Natural killer cell (primary cell): ENCODE measurements around the gene KHK. TPM values are rescaled to one million over a fixed set of nuclear protein-coding genes. Genes with fewer than 3 reads are reported as not detected.

Source experiments
- ATAC-seq, 3 donors: fragments of 150-1000 bp in 2 of 3; fragments of 200-7000 bp in 1 of 3; cut with Tn5 transposase; 1 replicate in 1 of 3; 2 replicates in 2 of 3; pipeline ENCODE4 v1.10.0; 2021; ENCODE audit warnings: mild to moderate bottlenecking in 2 of 3, moderate library complexity in 2 of 3
- DNase-seq, 2 donors: peaks; one replicate each; pipeline versions ENCODE4 v3.0.0 to v3.0.0-alpha.2; 2013 to 2021; ENCODE audit warnings: mixed read lengths in 1 of 2
- H3K27ac ChIP-seq: one replicate; pipeline ENCODE4 v1.5.1; 2013; ENCODE audit warnings: mild to moderate bottlenecking, low read length
- H3K27me3 ChIP-seq: one replicate; pipeline ENCODE4 v1.6.1; 2013; ENCODE audit warnings: low read length; ENCODE audit not compliant: control insufficient read depth, insufficient read depth
- H3K36me3 ChIP-seq: one replicate; pipeline ENCODE4 v1.6.1; 2013; ENCODE audit warnings: low read length; ENCODE audit not compliant: control insufficient read depth, insufficient read depth
- H3K4me1 ChIP-seq: one replicate; pipeline ENCODE4 v1.6.1; 2013; ENCODE audit warnings: low read length; ENCODE audit not compliant: control insufficient read depth, insufficient read depth
- H3K4me3 ChIP-seq: one replicate; pipeline ENCODE4 v1.5.1; 2013; ENCODE audit warnings: low read length
- H3K9me3 ChIP-seq: one replicate; pipeline ENCODE4 v1.6.1; 2013; ENCODE audit warnings: low read length; ENCODE audit not compliant: control insufficient read depth, insufficient read depth
- H3K27ac Mint-ChIP-seq, 2 donors: one replicate each; pipeline ENCODE4 v1.8.0; 2022; ENCODE audit warnings: mild to moderate bottlenecking in 2 of 2, mixed read lengths in 2 of 2, moderate library complexity in 1 of 2
- H3K27me3 Mint-ChIP-seq, 2 donors: one replicate each; pipeline ENCODE4 v1.8.0; 2022; ENCODE audit warnings: low read depth in 2 of 2, mixed read lengths in 2 of 2
- H3K36me3 Mint-ChIP-seq: one replicate; pipeline ENCODE4 v1.8.0; 2022; ENCODE audit warnings: mixed read lengths
- H3K4me1 Mint-ChIP-seq, 2 donors: one replicate each; pipeline ENCODE4 v1.8.0; 2022; ENCODE audit warnings: mixed read lengths in 2 of 2
- H3K4me3 Mint-ChIP-seq: one replicate; pipeline ENCODE4 v1.8.0; 2022; ENCODE audit warnings: mild to moderate bottlenecking, moderate library complexity, mixed read lengths
- H3K9me3 Mint-ChIP-seq, 2 donors: one replicate each; pipeline ENCODE4 v1.8.0; 2022; ENCODE audit warnings: mixed read lengths in 2 of 2
- WGBS: methylation state at CpG from one replicate; pipeline ENCODE4 v1.1.7; 2013; ENCODE audit warnings: missing lambda C conversion rate; ENCODE audit not compliant: insufficient coverage; 5-methylcytosine and 5-hydroxymethylcytosine counted together
- intact Hi-C: fragments of 100-400 bp; cut with micrococcal nuclease; formaldehyde crosslinking; loops from one replicate; pipeline ENCODE4 v1.14.2; 2022
- total RNA-seq, 4 donors: library from RNA; stranded (reverse); fragments of 120-200 nt in 1 of 4; gene quantifications; one replicate each; pipeline versions ENCODE4 v1.2.3 to v1.2.4, GENCODE V29; 2013 to 2022
- TF ChIP-seq, protein P1 (sequence below): fragments of 200-600 bp; IDR thresholded peaks from one replicate; pipeline ENCODE4 v1.8.0; 2022; ENCODE audit warnings: antibody characterized with exemption

Gene KHK
- total RNA-seq, 3 donors from 2014 or later (not counting 1 experiment from before 2014, with no cell fraction given): 3.7 to 4.0 (median 3.8) TPM

DNA sequence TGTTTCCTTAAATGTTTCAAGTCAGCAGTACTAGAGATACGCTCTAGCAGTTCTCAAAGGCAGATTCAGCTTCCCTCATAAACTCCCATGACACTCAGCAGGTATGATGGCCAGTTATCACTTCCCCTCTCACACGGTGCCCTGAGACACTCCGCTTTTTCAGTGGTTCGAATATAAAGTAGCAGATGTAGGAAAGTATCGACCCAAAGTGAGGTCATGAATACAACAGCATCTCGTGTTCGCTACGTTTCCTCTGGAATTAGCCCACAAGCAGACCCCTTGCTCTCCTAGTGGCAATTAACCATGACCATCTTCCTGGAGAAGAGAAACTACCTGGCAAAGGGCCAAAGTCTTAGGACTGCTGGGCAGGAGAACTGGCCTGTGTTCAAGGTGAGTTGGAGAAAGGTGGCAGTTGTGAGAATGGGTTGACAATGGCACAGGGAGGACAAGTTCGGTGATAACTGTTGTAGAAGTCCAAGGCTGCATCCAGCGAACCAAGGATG lies 44.4 kb upstream of the KHK start:
- H3K9me3 Mint-ChIP-seq: no peaks in the 10 kb centered on the region
- peaks cover 0 to 10% of the 10 kb centered on the region in 2 donors for H3K4me1 Mint-ChIP-seq
- H3K27ac Mint-ChIP-seq: peak overlapping the region; percentile 17 to 68
- DNase-seq (no peak), ATAC-seq (no peak)
- Histone ChIP-seq H3K36me3 (peaks cover 42% of the 10 kb centered on the region), H3K4me1 (peaks cover 8% of the 10 kb centered on the region), H3K4me3 (no peak overlapping the region), H3K27me3 (no peaks in the 10 kb centered on the region), H3K27ac (peak overlapping the region; percentile 66), H3K9me3 (no peaks in the 10 kb centered on the region)
- 76% methylated on average over 10 of the region's 10 CpGs for WGBS
- no peaks in the 10 kb centered on the region for H3K27me3 Mint-ChIP-seq
- H3K4me3 Mint-ChIP-seq: no peak overlapping the region
- TF ChIP-seq, protein P1, sequence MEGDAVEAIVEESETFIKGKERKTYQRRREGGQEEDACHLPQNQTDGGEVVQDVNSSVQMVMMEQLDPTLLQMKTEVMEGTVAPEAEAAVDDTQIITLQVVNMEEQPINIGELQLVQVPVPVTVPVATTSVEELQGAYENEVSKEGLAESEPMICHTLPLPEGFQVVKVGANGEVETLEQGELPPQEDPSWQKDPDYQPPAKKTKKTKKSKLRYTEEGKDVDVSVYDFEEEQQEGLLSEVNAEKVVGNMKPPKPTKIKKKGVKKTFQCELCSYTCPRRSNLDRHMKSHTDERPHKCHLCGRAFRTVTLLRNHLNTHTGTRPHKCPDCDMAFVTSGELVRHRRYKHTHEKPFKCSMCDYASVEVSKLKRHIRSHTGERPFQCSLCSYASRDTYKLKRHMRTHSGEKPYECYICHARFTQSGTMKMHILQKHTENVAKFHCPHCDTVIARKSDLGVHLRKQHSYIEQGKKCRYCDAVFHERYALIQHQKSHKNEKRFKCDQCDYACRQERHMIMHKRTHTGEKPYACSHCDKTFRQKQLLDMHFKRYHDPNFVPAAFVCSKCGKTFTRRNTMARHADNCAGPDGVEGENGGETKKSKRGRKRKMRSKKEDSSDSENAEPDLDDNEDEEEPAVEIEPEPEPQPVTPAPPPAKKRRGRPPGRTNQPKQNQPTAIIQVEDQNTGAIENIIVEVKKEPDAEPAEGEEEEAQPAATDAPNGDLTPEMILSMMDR: no peak
- intact Hi-C loops: no loop called here
- H3K36me3 Mint-ChIP-seq: peaks cover 11% of the 10 kb centered on the region

GRCh38 chr2:27042985-27043634 lies 43.5 kb upstream of the KHK start:
- ATAC-seq: no peak
- Histone ChIP-seq H3K9me3 (no peaks in the 10 kb centered on the region), H3K36me3 (peaks cover 33% of the 10 kb centered on the region), H3K27me3 (no peaks in the 10 kb centered on the region), H3K4me3 (no peak overlapping the region), H3K27ac (no peak overlapping the region), H3K4me1 (peaks cover 8% of the 10 kb centered on the region)
- H3K36me3 Mint-ChIP-seq: peaks cover 11% of the 10 kb centered on the region
- no peaks in the 10 kb centered on the region for H3K9me3 Mint-ChIP-seq
- no peaks in the 10 kb centered on the region for H3K27me3 Mint-ChIP-seq
- H3K4me3 Mint-ChIP-seq: no peak overlapping the region
- WGBS: 95% methylated on average over 6 of the region's 7 CpGs
- TF ChIP-seq, protein P1: no peak
- no peak for DNase-seq
- H3K4me1 Mint-ChIP-seq: peaks cover 0 to 10% of the 10 kb centered on the region in 2 donors
- intact Hi-C loops: no loop called here
- peak overlapping the region in 1 of 2 donors; percentile 68 for H3K27ac Mint-ChIP-seq

GRCh38 chr2:27049422-27050280 lies 36.9 kb upstream of the KHK start:
- Mint-ChIP-seq H3K27ac (peak overlapping the region; percentile 99 to 100), H3K4me3 (peak overlapping the region; percentile 99), H3K4me1 (peaks cover 29 to 31% of the 10 kb centered on the region in 2 donors), H3K27me3 (peaks cover 6 to 12% of the 10 kb centered on the region in 2 donors), H3K36me3 (peaks cover 11% of the 10 kb centered on the region), H3K9me3 (peaks cover 0 to 2% of the 10 kb centered on the region in 2 donors)
- peak; percentile 28 to 48 (median 45) for ATAC-seq
- Histone ChIP-seq H3K4me3 (peak overlapping the region; percentile 66), H3K27ac (peak overlapping the region; percentile 82), H3K27me3 (no peaks in the 10 kb centered on the region), H3K9me3 (no peaks in the 10 kb centered on the region), H3K4me1 (peaks cover 16% of the 10 kb centered on the region), H3K36me3 (peaks cover 1% of the 10 kb centered on the region)
- intact Hi-C loops: loop anchor here (2.0 to 5.0 kb wide), 2 partner anchors 17 to 83 kb away; partner anchors contain the start of genes PREB and TMEM214
- TF ChIP-seq, protein P1: no peak
- 13% methylated on average over 52 of the region's 52 CpGs for WGBS
- DNase-seq: peak; percentile 65 to 85
